ENCODE measurements around the gene TNIP1.
A peak's percentile ranks its signal among the peaks of the same experiment; 100 is the strongest.

Gene TNIP1

DNA sequence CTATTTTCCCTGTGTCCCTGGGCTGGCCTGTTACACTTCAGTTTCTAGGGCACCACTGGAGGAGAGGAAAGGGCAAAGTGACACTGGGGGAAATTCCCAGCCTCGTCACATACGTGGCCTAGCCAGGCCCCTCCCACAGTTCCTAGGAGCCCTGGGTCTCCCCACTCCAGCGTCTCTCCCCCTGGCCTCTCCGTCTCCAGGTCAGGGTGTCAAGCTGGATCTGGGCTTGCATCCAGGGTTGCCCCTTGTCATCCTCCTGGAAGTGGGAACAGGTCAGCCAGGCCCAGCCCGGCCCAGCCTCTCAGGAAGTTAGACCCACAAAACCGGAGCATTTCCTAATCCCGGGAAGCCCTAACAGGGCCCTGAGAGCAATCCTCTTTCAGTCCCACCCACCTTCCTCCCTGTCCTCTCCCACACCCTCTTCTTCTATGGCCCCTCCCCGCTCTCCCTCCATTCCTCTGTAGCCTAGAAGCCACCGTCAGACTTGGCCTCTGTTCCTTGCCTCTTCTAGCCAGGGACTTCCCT, 4.7 kb upstream of the TNIP1 start:
- WGBS, 2 experiments: 58 to 63% methylated on average over 9 of the region's 9 CpGs
- Histone ChIP-seq H3K27ac (ENCODE audit: insufficient read depth, low read depth, low read length, poor library complexity, severe bottlenecking) (no peak overlapping the region), H3K4me3 (ENCODE audit: insufficient read depth, low read depth, low read length) (no peak overlapping the region), H3K36me3 (ENCODE audit: control insufficient read depth, insufficient read depth, low read length) (no peaks in the 10 kb centered on the region), H3K27me3 (ENCODE audit: control insufficient read depth, insufficient read depth, low read length, poor library complexity, severe bottlenecking) (no peaks in the 10 kb centered on the region), H3K9me3 (ENCODE audit: control insufficient read depth, low read length) (no peaks in the 10 kb centered on the region), H3K4me1 (ENCODE audit: control insufficient read depth, insufficient read depth, low read length) (peaks cover 4% of the 10 kb centered on the region)

- 95 to 98% methylated on average over 7 of the region's 7 CpGs for WGBS, 2 experiments
- Histone ChIP-seq H3K27me3 (ENCODE audit: control insufficient read depth, insufficient read depth, low read length, poor library complexity, severe bottlenecking) (no peaks in the 10 kb centered on the region), H3K9me3 (ENCODE audit: control insufficient read depth, low read length) (no peaks in the 10 kb centered on the region), H3K36me3 (ENCODE audit: control insufficient read depth, insufficient read depth, low read length) (no peaks in the 10 kb centered on the region), H3K4me1 (ENCODE audit: control insufficient read depth, insufficient read depth, low read length) (peaks cover 4% of the 10 kb centered on the region), H3K27ac (ENCODE audit: insufficient read depth, low read depth, low read length, poor library complexity, severe bottlenecking) (no peak overlapping the region), H3K4me3 (ENCODE audit: insufficient read depth, low read depth, low read length) (no peak overlapping the region)
These were observed 3.5 kb upstream of the TNIP1 start for GRCh38 chr5:151084363-151084762.

- Histone ChIP-seq H3K27me3 (ENCODE audit: control insufficient read depth, insufficient read depth, low read length, poor library complexity, severe bottlenecking) (no peaks in the 10 kb centered on the region), H3K4me1 (ENCODE audit: control insufficient read depth, insufficient read depth, low read length) (peaks cover 4% of the 10 kb centered on the region), H3K4me3 (ENCODE audit: insufficient read depth, low read depth, low read length) (no peak overlapping the region), H3K9me3 (ENCODE audit: control insufficient read depth, low read length) (no peaks in the 10 kb centered on the region), H3K27ac (ENCODE audit: insufficient read depth, low read depth, low read length, poor library complexity, severe bottlenecking) (no peak overlapping the region), H3K36me3 (ENCODE audit: control insufficient read depth, insufficient read depth, low read length) (no peaks in the 10 kb centered on the region)
- 77 to 80% methylated on average over 2 to 3 of the region's 3 CpGs for WGBS, 2 experiments
These were observed 2.3 kb upstream of the TNIP1 start for GRCh38 chr5:151083081-151083676.

GRCh38 chr5:151082282-151082902, 1.6 kb upstream of the TNIP1 start:
- no peak overlapping the region for H3K27ac ChIP-seq (ENCODE audit: insufficient read depth, low read depth, low read length, poor library complexity, severe bottlenecking)
- 59 to 66% methylated on average over 6 of the region's 6 CpGs for WGBS, 2 experiments
- H3K4me1 ChIP-seq (ENCODE audit: control insufficient read depth, insufficient read depth, low read length): peaks cover 4% of the 10 kb centered on the region
- H3K9me3 ChIP-seq (ENCODE audit: control insufficient read depth, low read length): no peaks in the 10 kb centered on the region
- H3K27me3 ChIP-seq (ENCODE audit: control insufficient read depth, insufficient read depth, low read length, poor library complexity, severe bottlenecking): no peaks in the 10 kb centered on the region
- no peaks in the 10 kb centered on the region for H3K36me3 ChIP-seq (ENCODE audit: control insufficient read depth, insufficient read depth, low read length)
- H3K4me3 ChIP-seq (ENCODE audit: insufficient read depth, low read depth, low read length): no peak overlapping the region

GRCh38 chr5:151081431-151082281, 822 bp upstream of the TNIP1 start:
- H3K4me3 ChIP-seq (ENCODE audit: insufficient read depth, low read depth, low read length): peak overlapping the region; percentile 55
- no peaks in the 10 kb centered on the region for H3K4me1 ChIP-seq (ENCODE audit: control insufficient read depth, insufficient read depth, low read length)
- H3K36me3 ChIP-seq (ENCODE audit: control insufficient read depth, insufficient read depth, low read length): no peaks in the 10 kb centered on the region
- no peaks in the 10 kb centered on the region for H3K27me3 ChIP-seq (ENCODE audit: control insufficient read depth, insufficient read depth, low read length, poor library complexity, severe bottlenecking)
- 19 to 31% methylated on average over 11 to 15 of the region's 15 CpGs for WGBS, 2 experiments
- peak overlapping the region; percentile 47 for H3K27ac ChIP-seq (ENCODE audit: insufficient read depth, low read depth, low read length, poor library complexity, severe bottlenecking)
- no peaks in the 10 kb centered on the region for H3K9me3 ChIP-seq (ENCODE audit: control insufficient read depth, low read length)

- H3K9me3 ChIP-seq (ENCODE audit: control insufficient read depth, low read length): no peaks in the 10 kb centered on the region
- WGBS, 2 experiments: 21 to 25% methylated on average over 18 to 21 of the region's 21 CpGs
- no peaks in the 10 kb centered on the region for H3K4me1 ChIP-seq (ENCODE audit: control insufficient read depth, insufficient read depth, low read length)
- no peaks in the 10 kb centered on the region for H3K27me3 ChIP-seq (ENCODE audit: control insufficient read depth, insufficient read depth, low read length, poor library complexity, severe bottlenecking)
- no peaks in the 10 kb centered on the region for H3K36me3 ChIP-seq (ENCODE audit: control insufficient read depth, insufficient read depth, low read length)
- no peak overlapping the region for H3K27ac ChIP-seq (ENCODE audit: insufficient read depth, low read depth, low read length, poor library complexity, severe bottlenecking)
- peak overlapping the region; percentile 55 for H3K4me3 ChIP-seq (ENCODE audit: insufficient read depth, low read depth, low read length)
These were observed 809 bp downstream of the TNIP1 start for GRCh38 chr5:151079838-151080612.

GRCh38 chr5:151078490-151079262, 2.2 kb downstream of the TNIP1 start:
- no peaks in the 10 kb centered on the region for H3K36me3 ChIP-seq (ENCODE audit: control insufficient read depth, insufficient read depth, low read length)
- WGBS, 2 experiments: 93% methylated on average over 16 of the region's 16 CpGs
- no peaks in the 10 kb centered on the region for H3K4me1 ChIP-seq (ENCODE audit: control insufficient read depth, insufficient read depth, low read length)
- H3K4me3 ChIP-seq (ENCODE audit: insufficient read depth, low read depth, low read length): no peak overlapping the region
- no peaks in the 10 kb centered on the region for H3K27me3 ChIP-seq (ENCODE audit: control insufficient read depth, insufficient read depth, low read length, poor library complexity, severe bottlenecking)
- no peak overlapping the region for H3K27ac ChIP-seq (ENCODE audit: insufficient read depth, low read depth, low read length, poor library complexity, severe bottlenecking)
- no peaks in the 10 kb centered on the region for H3K9me3 ChIP-seq (ENCODE audit: control insufficient read depth, low read length)

DNA sequence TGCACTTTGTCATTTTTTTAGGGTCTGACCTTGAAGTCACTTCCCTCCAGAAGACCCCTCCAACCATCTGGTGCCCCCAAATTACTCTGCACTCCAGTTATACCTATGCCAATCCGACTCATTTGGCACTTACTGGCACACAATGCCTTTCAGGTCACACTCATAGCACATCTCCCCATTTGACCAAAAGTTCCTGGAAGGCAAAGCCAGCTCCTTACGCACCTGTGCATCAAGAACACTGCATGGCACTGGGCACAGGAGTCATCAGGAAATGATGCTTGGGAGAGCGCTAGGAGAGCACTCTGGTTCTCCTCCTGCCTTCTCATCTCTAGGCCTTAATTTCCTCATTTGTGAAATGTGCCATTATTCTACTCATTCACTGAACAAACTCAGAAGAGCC, 2.9 kb downstream of the TNIP1 start:
- Histone ChIP-seq H3K27me3 (ENCODE audit: control insufficient read depth, insufficient read depth, low read length, poor library complexity, severe bottlenecking) (no peaks in the 10 kb centered on the region), H3K4me3 (ENCODE audit: insufficient read depth, low read depth, low read length) (no peak overlapping the region), H3K27ac (ENCODE audit: insufficient read depth, low read depth, low read length, poor library complexity, severe bottlenecking) (no peak overlapping the region), H3K4me1 (ENCODE audit: control insufficient read depth, insufficient read depth, low read length) (no peaks in the 10 kb centered on the region), H3K9me3 (ENCODE audit: control insufficient read depth, low read length) (no peaks in the 10 kb centered on the region), H3K36me3 (ENCODE audit: control insufficient read depth, insufficient read depth, low read length) (no peaks in the 10 kb centered on the region)
- WGBS, 2 experiments: 90 to 95% methylated on average over 3 of the region's 3 CpGs

GRCh38 chr5:151077419-151077818, 3.4 kb downstream of the TNIP1 start:
- H3K4me3 ChIP-seq (ENCODE audit: insufficient read depth, low read depth, low read length): no peak overlapping the region
- WGBS, 2 experiments: 94 to 95% methylated on average over 9 of the region's 9 CpGs
- H3K4me1 ChIP-seq (ENCODE audit: control insufficient read depth, insufficient read depth, low read length): no peaks in the 10 kb centered on the region
- no peaks in the 10 kb centered on the region for H3K36me3 ChIP-seq (ENCODE audit: control insufficient read depth, insufficient read depth, low read length)
- H3K27ac ChIP-seq (ENCODE audit: insufficient read depth, low read depth, low read length, poor library complexity, severe bottlenecking): no peak overlapping the region
- no peaks in the 10 kb centered on the region for H3K9me3 ChIP-seq (ENCODE audit: control insufficient read depth, low read length)
- no peaks in the 10 kb centered on the region for H3K27me3 ChIP-seq (ENCODE audit: control insufficient read depth, insufficient read depth, low read length, poor library complexity, severe bottlenecking)

Measured in ectodermal cell (in vitro differentiated cells).